ENCODE results near the gene TFEB. TPM values are rescaled to one million over a fixed set of nuclear protein-coding genes. Genes with fewer than 3 reads are reported as not detected.

The TFEB gene
- total RNA-seq, 1 experiment from 2014 or later, result 1.8 TPM

DNA sequence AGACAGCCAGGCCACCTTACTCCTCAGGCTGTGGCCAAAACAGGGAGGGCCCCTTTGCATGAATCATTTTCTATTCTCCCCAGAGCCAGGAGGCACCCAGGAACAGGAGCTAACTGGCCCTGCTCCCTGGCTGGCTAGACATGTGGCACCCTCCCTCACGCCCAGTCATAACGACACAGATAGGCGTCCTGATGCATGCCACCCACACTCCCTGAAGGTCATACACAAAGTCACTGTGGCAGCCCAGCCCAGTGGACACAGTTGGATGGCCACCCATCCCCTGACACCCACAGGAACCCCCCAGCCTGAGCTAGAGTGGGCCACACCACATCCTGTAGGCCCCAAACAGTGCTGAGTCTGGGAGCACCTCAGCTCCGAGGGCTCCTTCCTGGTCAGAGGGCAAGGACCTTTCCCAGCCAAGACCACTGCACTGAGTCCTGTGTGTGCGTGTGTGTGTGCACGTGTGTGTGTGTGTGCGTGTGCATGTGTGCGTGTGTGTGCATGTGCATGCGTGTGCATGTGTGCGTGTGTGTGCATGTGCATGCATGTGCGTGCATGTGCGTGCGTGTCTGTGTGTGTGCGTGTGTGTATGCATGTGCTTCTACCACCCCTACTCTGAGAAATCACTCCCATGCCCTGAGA lies 21.6 kb downstream of the TFEB start:
- H3K36me3 ChIP-seq (ENCODE audit: insufficient read depth, low read length, poor library complexity, severe bottlenecking), result no peaks in the 10 kb centered on the region
- CTCF ChIA-PET, result interaction anchor here (0.5 to 1.2 kb wide), 2 partner anchors 346 to 1279 kb away, joined by 3 read pairs; no protein-coding TSS in a partner anchor
- peaks cover 30% of the 10 kb centered on the region for H3K4me1 ChIP-seq (ENCODE audit: insufficient read depth, low read length, poor library complexity, severe bottlenecking)

DNA sequence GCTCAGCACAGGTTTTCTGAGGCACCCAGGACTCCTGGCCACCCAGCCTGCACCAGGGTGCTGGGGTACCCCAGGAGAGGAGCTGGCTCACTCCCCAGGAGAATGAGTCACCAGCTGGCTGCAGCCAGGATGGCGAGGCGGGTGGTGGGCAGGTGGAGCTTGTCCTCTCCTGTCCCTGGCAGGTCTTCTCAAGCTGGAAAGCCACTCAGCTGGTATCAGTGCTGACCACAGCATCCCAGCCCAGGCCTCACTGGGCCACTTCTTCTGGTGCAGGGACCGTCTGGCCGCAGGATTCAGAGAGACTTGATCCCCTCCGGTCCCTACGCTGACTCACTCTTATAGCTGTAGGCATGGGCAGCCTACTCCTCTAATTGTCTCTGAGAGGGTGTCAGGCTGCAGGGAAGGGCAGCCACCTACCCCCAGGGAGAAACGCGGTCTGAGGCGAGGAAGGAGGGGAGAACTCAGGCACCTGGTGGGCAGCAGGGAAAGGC lies 22.2 kb downstream of the TFEB start:
- Histone ChIP-seq H3K27ac (ENCODE audit: low read depth, low read length, poor library complexity, severe bottlenecking) (no peak overlapping the region), H3K36me3 (ENCODE audit: insufficient read depth, low read length, poor library complexity, severe bottlenecking) (no peaks in the 10 kb centered on the region), H3K4me1 (ENCODE audit: insufficient read depth, low read length, poor library complexity, severe bottlenecking) (peaks cover 29% of the 10 kb centered on the region), H3K9me3 (ENCODE audit: low read depth, low read length, poor library complexity, severe bottlenecking) (no peaks in the 10 kb centered on the region), H3K27me3 (replicated peaks; ENCODE audit: insufficient read depth, low read depth, low read length, poor library complexity) (no peaks in the 10 kb centered on the region), H3K4me3 (ENCODE audit: low read depth, low read length, poor library complexity, severe bottlenecking) (no peak overlapping the region)
- TF ChIP-seq CTCF (conservative IDR thresholded peaks at IDR 0.05; ENCODE audit: low read depth, low read length) (no peak), EZH2 (IDR thresholded peaks at IDR 0.05; ENCODE audit: borderline replicate concordance, low read depth, low read length, poor library complexity, severe bottlenecking) (no peak)
- no peak for DNase-seq (ENCODE audit: low spot score)
- CTCF ChIA-PET, result interaction anchor here (0.5 to 1.2 kb wide), 2 partner anchors 346 to 1280 kb away, joined by 3 read pairs; no protein-coding TSS in a partner anchor
- no TSS peak for BruUV-seq (replicated peaks)
- intact Hi-C loops (cut with micrococcal nuclease; ENCODE audit: unreplicated experiment), result no loop called here
- POLR2A ChIA-PET (ENCODE audit: low non-redundant PET), result no interaction called here

More for the DNA sequence above, 21.6 kb downstream of the TFEB start:
- Histone ChIP-seq H3K27me3 (replicated peaks; ENCODE audit: insufficient read depth, low read depth, low read length, poor library complexity) (no peaks in the 10 kb centered on the region), H3K4me3 (ENCODE audit: low read depth, low read length, poor library complexity, severe bottlenecking) (no peak overlapping the region), H3K9me3 (ENCODE audit: low read depth, low read length, poor library complexity, severe bottlenecking) (no peaks in the 10 kb centered on the region), H3K27ac (ENCODE audit: low read depth, low read length, poor library complexity, severe bottlenecking) (no peak overlapping the region)
- POLR2A ChIA-PET (ENCODE audit: low non-redundant PET), result no interaction called here
- BruUV-seq (replicated peaks), result no TSS peak
- no peak for DNase-seq (ENCODE audit: low spot score)
- intact Hi-C loops (cut with micrococcal nuclease; ENCODE audit: unreplicated experiment), result no loop called here
- TF ChIP-seq CTCF (conservative IDR thresholded peaks at IDR 0.05; ENCODE audit: low read depth, low read length), result no peak
- no peak for TF ChIP-seq EZH2 (IDR thresholded peaks at IDR 0.05; ENCODE audit: borderline replicate concordance, low read depth, low read length, poor library complexity, severe bottlenecking)

- H3K4me3 ChIP-seq (ENCODE audit: low read depth, low read length, poor library complexity, severe bottlenecking), result no peak overlapping the region
- CTCF ChIA-PET, result no interaction called here
- no peaks in the 10 kb centered on the region for H3K27me3 ChIP-seq (replicated peaks; ENCODE audit: insufficient read depth, low read depth, low read length, poor library complexity)
- H3K4me1 ChIP-seq (ENCODE audit: insufficient read depth, low read length, poor library complexity, severe bottlenecking), result peaks cover 24% of the 10 kb centered on the region
- DNase-seq (ENCODE audit: low spot score), result no peak
- BruUV-seq (replicated peaks), result no TSS peak
- no peak overlapping the region for H3K27ac ChIP-seq (ENCODE audit: low read depth, low read length, poor library complexity, severe bottlenecking)
- no peaks in the 10 kb centered on the region for H3K36me3 ChIP-seq (ENCODE audit: insufficient read depth, low read length, poor library complexity, severe bottlenecking)
- no peak for TF ChIP-seq EZH2 (IDR thresholded peaks at IDR 0.05; ENCODE audit: borderline replicate concordance, low read depth, low read length, poor library complexity, severe bottlenecking)
- TF ChIP-seq CTCF (conservative IDR thresholded peaks at IDR 0.05; ENCODE audit: low read depth, low read length), result no peak
- intact Hi-C loops (cut with micrococcal nuclease; ENCODE audit: unreplicated experiment), result no loop called here
- no peaks in the 10 kb centered on the region for H3K9me3 ChIP-seq (ENCODE audit: low read depth, low read length, poor library complexity, severe bottlenecking)
- POLR2A ChIA-PET (ENCODE audit: low non-redundant PET), result no interaction called here
Measured at GRCh38 chr6:41712651-41713103, 22.7 kb downstream of the TFEB start.
